ENCODE measurements around the gene ITPR3. TPM values are rescaled to one million over a fixed set of nuclear protein-coding genes. Genes with fewer than 3 reads are reported as not detected.

The ITPR3 gene
- total and polyA plus RNA-seq, 7 donors = 7.7 to 75.3 (median 10.2) TPM

GRCh38 chr6:33688006-33688405 lies 66.9 kb downstream of the ITPR3 start:
- intact Hi-C loops (cut with DNase I) = no loop called here
- H3K27ac ChIP-seq = no peak overlapping the region
- WGBS, 2 donors = 94% methylated on average over 20 of the region's 20 CpGs
- TF ChIP-seq POLR2AphosphoS5 (IDR thresholded peaks at IDR 0.05) = no peak
- TF ChIP-seq POLR2A (IDR thresholded peaks at IDR 0.05) = no peak
- TF ChIP-seq EP300 (IDR thresholded peaks at IDR 0.05) = no peak
- TF ChIP-seq CTCF (IDR thresholded peaks at IDR 0.05) = no peak
- peaks cover 0 to 1% (median 0%) of the 10 kb centered on the region in 4 donors for H3K4me1 ChIP-seq
- no peak overlapping the region for H3K4me3 ChIP-seq
- no peaks in the 10 kb centered on the region for H3K27me3 ChIP-seq
- H3K9me3 ChIP-seq = no peaks in the 10 kb centered on the region
- DNase-seq = no peak
- peaks cover 0 to 28% (median 4%) of the 10 kb centered on the region in 4 donors for H3K36me3 ChIP-seq

GRCh38 chr6:33688451-33689147 lies 67.5 kb downstream of the ITPR3 start:
- Histone ChIP-seq H3K27me3 (no peaks in the 10 kb centered on the region), H3K4me3 (no peak overlapping the region), H3K27ac (no peak overlapping the region), H3K9me3 (no peaks in the 10 kb centered on the region), H3K36me3 (peaks cover 0 to 31% (median 4%) of the 10 kb centered on the region in 4 donors), H3K4me1 (peaks cover 0 to 7% (median 0%) of the 10 kb centered on the region in 4 donors)
- 90 to 93% methylated on average over 25 of the region's 25 CpGs for WGBS, 2 donors
- DNase-seq = no peak
- TF ChIP-seq EP300 (IDR thresholded peaks at IDR 0.05) (no peak), POLR2AphosphoS5 (IDR thresholded peaks at IDR 0.05) (no peak), POLR2A (IDR thresholded peaks at IDR 0.05) (no peak), CTCF (IDR thresholded peaks at IDR 0.05) (no peak)
- intact Hi-C loops (cut with DNase I) = no loop called here

GRCh38 chr6:33689148-33689494 lies 68.0 kb downstream of the ITPR3 start:
- peaks cover 0 to 11% (median 0%) of the 10 kb centered on the region in 4 donors for H3K4me1 ChIP-seq
- no peaks in the 10 kb centered on the region for H3K9me3 ChIP-seq
- intact Hi-C loops (cut with DNase I) = no loop called here
- TF ChIP-seq POLR2A (IDR thresholded peaks at IDR 0.05) = no peak
- H3K27ac ChIP-seq = no peak overlapping the region
- no peak overlapping the region for H3K4me3 ChIP-seq
- 79 to 95% methylated on average over 12 of the region's 12 CpGs for WGBS, 2 donors
- no peak for DNase-seq
- peaks cover 0 to 35% (median 4%) of the 10 kb centered on the region in 4 donors for H3K36me3 ChIP-seq
- H3K27me3 ChIP-seq = no peaks in the 10 kb centered on the region

GRCh38 chr6:33689879-33690278 lies 68.8 kb downstream of the ITPR3 start:
- DNase-seq = no peak
- peaks cover 0 to 12% (median 0%) of the 10 kb centered on the region in 4 donors for H3K4me1 ChIP-seq
- H3K4me3 ChIP-seq = no peak overlapping the region
- TF ChIP-seq CTCF (IDR thresholded peaks at IDR 0.05) (no peak), POLR2AphosphoS5 (IDR thresholded peaks at IDR 0.05) (no peak), POLR2A (IDR thresholded peaks at IDR 0.05) (no peak), EP300 (IDR thresholded peaks at IDR 0.05) (no peak)
- intact Hi-C loops (cut with DNase I) = no loop called here
- no peaks in the 10 kb centered on the region for H3K9me3 ChIP-seq
- peaks cover 0 to 35% (median 4%) of the 10 kb centered on the region in 4 donors for H3K36me3 ChIP-seq
- H3K27me3 ChIP-seq = no peaks in the 10 kb centered on the region
- no peak overlapping the region for H3K27ac ChIP-seq
- 88 to 93% methylated on average over 10 of the region's 10 CpGs for WGBS, 2 donors

- WGBS, 2 donors = 87 to 90% methylated on average over 13 of the region's 13 CpGs
- Histone ChIP-seq H3K4me1 (peaks cover 0 to 21% (median 1%) of the 10 kb centered on the region in 4 donors), H3K4me3 (no peak overlapping the region), H3K27ac (no peak overlapping the region), H3K27me3 (no peaks in the 10 kb centered on the region), H3K36me3 (peaks cover 0 to 30% (median 4%) of the 10 kb centered on the region in 4 donors), H3K9me3 (no peaks in the 10 kb centered on the region)
- no peak for DNase-seq
- TF ChIP-seq EP300 (IDR thresholded peaks at IDR 0.05) (no peak), POLR2A (IDR thresholded peaks at IDR 0.05) (no peak), POLR2AphosphoS5 (IDR thresholded peaks at IDR 0.05) (no peak), CTCF (IDR thresholded peaks at IDR 0.05) (no peak)
- intact Hi-C loops (cut with DNase I) = no loop called here
These were observed 69.6 kb downstream of the ITPR3 start for GRCh38 chr6:33690766-33691165.

Data from sigmoid colon (tissue), 7 donors.